H9 (cell line): ENCODE results near the gene STXBP6. TPM values are rescaled to one million over a fixed set of nuclear protein-coding genes. Genes with fewer than 3 reads are reported as not detected.

Source experiments
- DNase-seq: peaks from one replicate; pipeline ENCODE4 v3.0.0-alpha.2; 2017
- H2AFZ ChIP-seq: one replicate; pipeline ENCODE4 v1.6.1; 2013; ENCODE audit warnings: mild to moderate bottlenecking, low read length, control low read depth, moderate library complexity
- H2AK5ac ChIP-seq: 2 replicates; pipeline ENCODE4 v1.6.1; 2013; ENCODE audit warnings: low read length, control low read depth, mixed read lengths; ENCODE audit not compliant: insufficient read length
- H2BK120ac ChIP-seq: one replicate; pipeline ENCODE4 v1.6.1; 2013; ENCODE audit warnings: low read depth, mild to moderate bottlenecking, low read length, control low read depth, inconsistent platforms; ENCODE audit not compliant: poor library complexity, severe bottlenecking
- H2BK12ac ChIP-seq: 2 replicates; pipeline ENCODE4 v1.6.1; 2013; ENCODE audit warnings: low read length, control low read depth, mixed read lengths, low read depth; ENCODE audit not compliant: insufficient read length
- H2BK15ac ChIP-seq: 2 replicates; pipeline ENCODE4 v1.6.1; 2013; ENCODE audit warnings: low read depth, low read length, control low read depth
- H2BK20ac ChIP-seq: one replicate; pipeline ENCODE4 v1.6.1; 2013; ENCODE audit warnings: low read depth, mild to moderate bottlenecking, low read length, control low read depth, inconsistent platforms; ENCODE audit not compliant: poor library complexity, severe bottlenecking
- H2BK5ac ChIP-seq: 2 replicates; pipeline ENCODE4 v1.6.1; 2013; ENCODE audit warnings: low read length, control low read depth, mixed read lengths; ENCODE audit not compliant: insufficient read length
- H3K14ac ChIP-seq: 2 replicates; pipeline ENCODE4 v1.6.1; 2013; ENCODE audit warnings: low read length, control low read depth; ENCODE audit not compliant: insufficient read depth
- H3K18ac ChIP-seq: 2 replicates; pipeline ENCODE4 v1.6.1; 2013; ENCODE audit warnings: low read depth, mild to moderate bottlenecking, mixed read lengths, low read length, control low read depth; ENCODE audit not compliant: insufficient read length
- H3K23ac ChIP-seq: 2 replicates; pipeline ENCODE4 v1.6.1; 2013; ENCODE audit warnings: low read length, control low read depth, mixed read lengths, low read depth; ENCODE audit not compliant: insufficient read length
- H3K23me2 ChIP-seq: 2 replicates; pipeline ENCODE4 v1.6.1; 2013; ENCODE audit warnings: low read depth, mild to moderate bottlenecking, mixed read lengths, low read length, control low read depth; ENCODE audit not compliant: insufficient read length, poor library complexity, severe bottlenecking
- H3K27ac ChIP-seq: 2 replicates; pipeline ENCODE4 v1.5.1; 2013; ENCODE audit warnings: low read length, control low read depth, mixed read lengths, low read depth; ENCODE audit not compliant: insufficient read length
- H3K27me3 ChIP-seq: 2 replicates; pipeline ENCODE4 v1.6.1; 2013; ENCODE audit warnings: low read length, control low read depth, inconsistent platforms; ENCODE audit not compliant: insufficient read depth
- H3K4ac ChIP-seq: 2 replicates; pipeline ENCODE4 v1.6.1; 2013; ENCODE audit warnings: low read depth, mild to moderate bottlenecking, control low read depth, inconsistent platforms, low read length, moderate library complexity
- H3K4me1 ChIP-seq: 2 replicates; pipeline ENCODE4 v1.6.1; 2013; ENCODE audit warnings: low read length, control low read depth, inconsistent platforms; ENCODE audit not compliant: insufficient read depth
- H3K4me2 ChIP-seq: 2 replicates; pipeline ENCODE4 v1.6.1; 2013; ENCODE audit warnings: low read length, control low read depth, mixed read lengths; ENCODE audit not compliant: insufficient read length, insufficient read depth
- H3K56ac ChIP-seq: 2 replicates; pipeline ENCODE4 v1.6.1; 2013; ENCODE audit warnings: low read depth, mild to moderate bottlenecking, mixed read lengths, low read length, control low read depth; ENCODE audit not compliant: insufficient read length
- H3K79me1 ChIP-seq: 2 replicates; pipeline ENCODE4 v1.6.1; 2013; ENCODE audit warnings: low read depth, mild to moderate bottlenecking, moderate library complexity, low read length, control low read depth, inconsistent platforms; ENCODE audit not compliant: insufficient read depth, poor library complexity, severe bottlenecking
- H3K79me2 ChIP-seq: 2 replicates; pipeline ENCODE4 v1.6.1; 2013; ENCODE audit warnings: low read length, control low read depth, inconsistent platforms; ENCODE audit not compliant: insufficient read depth
- H3K9ac ChIP-seq: 2 replicates; pipeline ENCODE4 v1.6.1; 2013; ENCODE audit warnings: low read length, control low read depth, mixed read lengths; ENCODE audit not compliant: insufficient read length; ENCODE audit errors: extremely low read depth
- H3K9me3 ChIP-seq: one replicate; pipeline ENCODE4 v1.6.1; 2013; ENCODE audit warnings: low read depth, low read length, inconsistent platforms; ENCODE audit not compliant: control insufficient read depth
- H3T11ph ChIP-seq: one replicate; pipeline ENCODE4 v1.6.1; 2013; ENCODE audit warnings: mild to moderate bottlenecking, low read length, control low read depth, inconsistent platforms
- H4K20me1 ChIP-seq: one replicate; pipeline ENCODE4 v1.6.1; 2013; ENCODE audit not compliant: control insufficient read depth, insufficient read length, insufficient read depth
- H4K5ac ChIP-seq: 2 replicates; pipeline ENCODE4 v1.6.1; 2013; ENCODE audit warnings: low read depth, mild to moderate bottlenecking, mixed read lengths, low read length, control low read depth; ENCODE audit not compliant: insufficient read length
- H4K8ac ChIP-seq: replicated peaks from 2 replicates; pipeline ENCODE4 v1.6.1; 2013; ENCODE audit warnings: low read length, control low read depth, mixed read lengths, low read depth; ENCODE audit not compliant: insufficient read length
- H4K91ac ChIP-seq: 2 replicates; pipeline ENCODE4 v1.6.1; 2013; ENCODE audit warnings: low read depth, mild to moderate bottlenecking, moderate library complexity, mixed read lengths, low read length, control low read depth; ENCODE audit not compliant: insufficient read length
- H3K27ac Mint-ChIP-seq, 3 experiments: 2 replicates in 2 of 3; 3 replicates in 1 of 3; pipeline ENCODE4 v1.8.0; 2020 to 2021; ENCODE audit warnings: mixed read lengths in 3 of 3, mild to moderate bottlenecking in 1 of 3, moderate library complexity in 1 of 3
- H3K27me3 Mint-ChIP-seq: 2 replicates; pipeline ENCODE4 v1.8.0; 2021; ENCODE audit warnings: low read depth, mild to moderate bottlenecking, moderate library complexity, mixed read lengths
- H3K36me3 Mint-ChIP-seq, 3 experiments: 2 replicates in 2 of 3; 3 replicates in 1 of 3; pipeline ENCODE4 v1.8.0; 2020 to 2021; ENCODE audit warnings: low read depth in 3 of 3, mixed read lengths in 3 of 3; ENCODE audit not compliant: insufficient read depth in 1 of 3
- H3K4me1 Mint-ChIP-seq, 2 experiments: 2 replicates each; pipeline ENCODE4 v1.8.0; 2020; ENCODE audit warnings: mixed read lengths in 2 of 2
- H3K4me3 Mint-ChIP-seq, 2 experiments: 2 replicates in 1 of 2; 3 replicates in 1 of 2; pipeline ENCODE4 v1.8.0; 2020 to 2021; ENCODE audit warnings: mild to moderate bottlenecking in 2 of 2, mixed read lengths in 2 of 2, moderate library complexity in 1 of 2
- H3K9me3 Mint-ChIP-seq, 2 experiments: 2 replicates in 1 of 2; 3 replicates in 1 of 2; pipeline ENCODE4 v1.8.0; 2020; ENCODE audit warnings: mild to moderate bottlenecking in 2 of 2, mixed read lengths in 2 of 2, moderate library complexity in 1 of 2
- WGBS: extraction: QIAGEN DNeasy Blood & Tissue Kit; methylation state at CpG from one replicate; pipeline ENCODE4 v1.1.7; 2013; ENCODE audit warnings: missing lambda C conversion rate, low lambda C conversion rate, mixed read lengths; ENCODE audit not compliant: insufficient read length; ENCODE audit errors: extremely low coverage; 5-methylcytosine and 5-hydroxymethylcytosine counted together
- total RNA-seq: library from RNA; stranded (reverse); gene quantifications from 2 replicates; pipeline ENCODE4 v1.2.1, GENCODE V29; 2021
- TF ChIP-seq, protein P1 (sequence below): fragments of 200-600 bp; sonication (generic); conservative IDR thresholded peaks from 3 replicates; pipeline ENCODE4 v1.8.0; 2021; ENCODE audit warnings: antibody characterized with exemption, mild to moderate bottlenecking

STXBP6 gene
- total RNA-seq, 1 experiment from 2014 or later, result 3.6 TPM

DNA sequence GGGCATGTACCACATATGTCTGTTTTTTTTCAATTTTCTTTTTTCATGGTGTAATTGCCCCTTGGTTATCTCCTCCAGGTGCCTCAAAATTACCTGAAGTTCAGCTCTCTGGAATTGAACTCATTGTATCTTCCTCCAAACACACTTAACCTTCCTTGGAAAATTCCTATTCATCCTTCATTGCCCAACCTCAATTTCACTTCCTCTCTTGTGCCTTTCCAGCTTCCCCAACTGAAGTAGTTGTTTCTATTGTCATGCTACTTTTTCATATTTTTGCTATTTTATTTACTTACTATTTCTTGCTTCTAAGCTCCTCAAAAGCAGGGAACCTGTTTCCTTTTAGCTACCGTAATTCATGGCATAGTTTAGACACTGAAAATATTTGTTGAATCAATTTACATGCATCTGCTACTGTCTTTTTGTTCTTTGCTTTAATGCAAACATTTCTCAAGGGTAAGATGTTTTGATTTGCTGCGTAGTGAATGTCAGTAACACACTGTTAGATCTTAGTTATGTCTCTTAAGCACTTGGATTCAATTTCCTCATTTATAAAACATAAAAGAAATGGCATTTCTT lies 37.0 kb upstream of the STXBP6 start:
- no peak overlapping the region for H3K14ac ChIP-seq
- no peak overlapping the region for H3K23ac ChIP-seq
- H2AFZ ChIP-seq, result no peak overlapping the region
- H2BK20ac ChIP-seq, result no peak overlapping the region
- H2AK5ac ChIP-seq, result no peak overlapping the region
- peaks cover 5% of the 10 kb centered on the region; the same call in 1 of the 2 replicates for H3K4me1 ChIP-seq
- H2BK15ac ChIP-seq, result no peak overlapping the region
- H4K5ac ChIP-seq, result no peak overlapping the region
- DNase-seq, result no peak
- Mint-ChIP-seq H3K9me3 (no peaks in the 10 kb centered on the region), H3K27me3 (no peaks in the 10 kb centered on the region), H3K27ac (no peak overlapping the region; a peak in 1 of 7 replicates), H3K4me3 (no peak overlapping the region), H3K36me3 (no peaks in the 10 kb centered on the region), H3K4me1 (peaks cover 9 to 10% of the 10 kb centered on the region in 2 experiments; a peak in 3 of 4 replicates)
- H2BK5ac ChIP-seq, result no peak overlapping the region
- no peak overlapping the region for H3T11ph ChIP-seq
- no peaks in the 10 kb centered on the region for H3K23me2 ChIP-seq
- H2BK120ac ChIP-seq, result no peak overlapping the region
- no peak overlapping the region for H2BK12ac ChIP-seq
- H3K9me3 ChIP-seq, result no peaks in the 10 kb centered on the region
- TF ChIP-seq, protein P1, sequence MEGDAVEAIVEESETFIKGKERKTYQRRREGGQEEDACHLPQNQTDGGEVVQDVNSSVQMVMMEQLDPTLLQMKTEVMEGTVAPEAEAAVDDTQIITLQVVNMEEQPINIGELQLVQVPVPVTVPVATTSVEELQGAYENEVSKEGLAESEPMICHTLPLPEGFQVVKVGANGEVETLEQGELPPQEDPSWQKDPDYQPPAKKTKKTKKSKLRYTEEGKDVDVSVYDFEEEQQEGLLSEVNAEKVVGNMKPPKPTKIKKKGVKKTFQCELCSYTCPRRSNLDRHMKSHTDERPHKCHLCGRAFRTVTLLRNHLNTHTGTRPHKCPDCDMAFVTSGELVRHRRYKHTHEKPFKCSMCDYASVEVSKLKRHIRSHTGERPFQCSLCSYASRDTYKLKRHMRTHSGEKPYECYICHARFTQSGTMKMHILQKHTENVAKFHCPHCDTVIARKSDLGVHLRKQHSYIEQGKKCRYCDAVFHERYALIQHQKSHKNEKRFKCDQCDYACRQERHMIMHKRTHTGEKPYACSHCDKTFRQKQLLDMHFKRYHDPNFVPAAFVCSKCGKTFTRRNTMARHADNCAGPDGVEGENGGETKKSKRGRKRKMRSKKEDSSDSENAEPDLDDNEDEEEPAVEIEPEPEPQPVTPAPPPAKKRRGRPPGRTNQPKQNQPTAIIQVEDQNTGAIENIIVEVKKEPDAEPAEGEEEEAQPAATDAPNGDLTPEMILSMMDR, result no peak
- H3K79me1 ChIP-seq, result no peaks in the 10 kb centered on the region
- H3K27me3 ChIP-seq, result no peaks in the 10 kb centered on the region
- H3K9ac ChIP-seq, result no peak overlapping the region
- H3K4me2 ChIP-seq, result no peak overlapping the region
- H3K18ac ChIP-seq, result no peak overlapping the region
- H3K79me2 ChIP-seq, result no peaks in the 10 kb centered on the region
- H3K27ac ChIP-seq, result no peak overlapping the region
- H4K8ac ChIP-seq, result no peak overlapping the region
- no peak overlapping the region for H3K4ac ChIP-seq
- no peak overlapping the region for H3K56ac ChIP-seq
- no peaks in the 10 kb centered on the region for H4K20me1 ChIP-seq
- no peak overlapping the region for H4K91ac ChIP-seq
- WGBS, result no CpG with 5 or more reads among the region's 2 CpGs
